Fibroblast of lung (primary cell): ENCODE data around the gene NTN1.
A peak's percentile ranks its signal among the peaks of the same experiment; 100 is the strongest.

Experiments
- EZH2 ChIP-seq: IDR thresholded peaks from 2 replicates; pipeline ENCODE4 v1.5.1; 2012; ENCODE audit warnings: low read length, control low read depth, mild to moderate bottlenecking; ENCODE audit errors: missing control alignments
- TF ChIP-seq, protein P1 (sequence below), 2 donors: IDR thresholded peaks in 1 of 2; conservative IDR thresholded peaks in 1 of 2; 1 replicate in 1 of 2; 2 replicates in 1 of 2; pipeline ENCODE4 v1.5.1; 2011 to 2012; ENCODE audit warnings: low read length in 2 of 2, control low read depth in 1 of 2, inconsistent platforms in 1 of 2, low read depth in 1 of 2, mild to moderate bottlenecking in 1 of 2

DNA sequence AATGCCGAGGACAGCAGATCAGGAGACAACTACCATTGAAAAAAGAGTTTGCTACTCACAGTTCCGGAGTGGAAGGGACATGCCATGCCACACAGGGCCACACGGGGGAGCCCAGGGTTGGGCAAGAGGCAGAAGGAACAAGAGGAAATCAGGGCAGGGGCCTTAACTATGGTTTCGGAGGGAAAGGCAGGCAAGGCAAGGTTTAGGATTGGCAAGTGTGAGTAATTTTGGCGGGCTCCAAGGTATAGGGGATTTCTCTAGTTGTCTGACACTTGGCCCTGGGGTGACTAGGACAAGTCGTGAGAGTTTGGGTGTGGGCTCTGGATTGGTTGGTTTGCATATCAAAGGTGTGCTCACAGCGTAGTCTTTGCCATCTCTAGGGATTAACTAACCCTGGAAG is 27.0 kb upstream of the NTN1 start:
- TF ChIP-seq, protein P1, sequence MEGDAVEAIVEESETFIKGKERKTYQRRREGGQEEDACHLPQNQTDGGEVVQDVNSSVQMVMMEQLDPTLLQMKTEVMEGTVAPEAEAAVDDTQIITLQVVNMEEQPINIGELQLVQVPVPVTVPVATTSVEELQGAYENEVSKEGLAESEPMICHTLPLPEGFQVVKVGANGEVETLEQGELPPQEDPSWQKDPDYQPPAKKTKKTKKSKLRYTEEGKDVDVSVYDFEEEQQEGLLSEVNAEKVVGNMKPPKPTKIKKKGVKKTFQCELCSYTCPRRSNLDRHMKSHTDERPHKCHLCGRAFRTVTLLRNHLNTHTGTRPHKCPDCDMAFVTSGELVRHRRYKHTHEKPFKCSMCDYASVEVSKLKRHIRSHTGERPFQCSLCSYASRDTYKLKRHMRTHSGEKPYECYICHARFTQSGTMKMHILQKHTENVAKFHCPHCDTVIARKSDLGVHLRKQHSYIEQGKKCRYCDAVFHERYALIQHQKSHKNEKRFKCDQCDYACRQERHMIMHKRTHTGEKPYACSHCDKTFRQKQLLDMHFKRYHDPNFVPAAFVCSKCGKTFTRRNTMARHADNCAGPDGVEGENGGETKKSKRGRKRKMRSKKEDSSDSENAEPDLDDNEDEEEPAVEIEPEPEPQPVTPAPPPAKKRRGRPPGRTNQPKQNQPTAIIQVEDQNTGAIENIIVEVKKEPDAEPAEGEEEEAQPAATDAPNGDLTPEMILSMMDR (conservative IDR thresholded peaks at IDR 0.05 in 1 of 2, IDR thresholded peaks at IDR 0.05 in 1 of 2; ENCODE audit: low read depth in 1 of 2, low read length in 2 of 2), result peak; percentile 72 to 91
- no peak for TF ChIP-seq EZH2
